Measurements from ENCODE around the gene CPNE5.

DNA sequence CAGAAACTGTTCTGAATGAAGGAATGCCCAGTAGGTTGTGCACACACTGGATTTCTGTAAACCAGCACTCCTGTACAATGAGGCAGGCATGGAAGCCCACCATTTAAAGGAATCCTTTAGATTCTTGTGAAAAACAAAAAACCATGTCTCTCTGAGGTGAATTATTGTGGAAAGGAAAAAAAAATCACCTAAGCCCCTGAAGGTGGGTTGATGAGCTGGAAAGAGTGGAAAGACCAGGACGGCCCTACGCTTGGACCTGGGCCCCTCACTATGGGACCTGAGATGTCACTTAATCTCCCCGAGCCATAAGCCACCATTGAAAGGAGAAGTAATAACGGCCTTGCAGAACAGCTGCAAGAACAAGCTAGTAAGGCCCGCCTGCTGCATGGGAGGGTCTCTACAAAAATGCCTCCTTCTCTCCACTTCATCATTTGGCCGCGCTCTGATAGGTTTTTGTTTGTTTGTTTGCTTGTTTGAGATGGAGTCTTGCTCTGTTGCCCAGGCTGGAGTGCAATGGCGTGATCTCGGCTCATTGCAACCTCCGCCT is 72.8 kb downstream of the CPNE5 start:
- TF ChIP-seq, protein P1, sequence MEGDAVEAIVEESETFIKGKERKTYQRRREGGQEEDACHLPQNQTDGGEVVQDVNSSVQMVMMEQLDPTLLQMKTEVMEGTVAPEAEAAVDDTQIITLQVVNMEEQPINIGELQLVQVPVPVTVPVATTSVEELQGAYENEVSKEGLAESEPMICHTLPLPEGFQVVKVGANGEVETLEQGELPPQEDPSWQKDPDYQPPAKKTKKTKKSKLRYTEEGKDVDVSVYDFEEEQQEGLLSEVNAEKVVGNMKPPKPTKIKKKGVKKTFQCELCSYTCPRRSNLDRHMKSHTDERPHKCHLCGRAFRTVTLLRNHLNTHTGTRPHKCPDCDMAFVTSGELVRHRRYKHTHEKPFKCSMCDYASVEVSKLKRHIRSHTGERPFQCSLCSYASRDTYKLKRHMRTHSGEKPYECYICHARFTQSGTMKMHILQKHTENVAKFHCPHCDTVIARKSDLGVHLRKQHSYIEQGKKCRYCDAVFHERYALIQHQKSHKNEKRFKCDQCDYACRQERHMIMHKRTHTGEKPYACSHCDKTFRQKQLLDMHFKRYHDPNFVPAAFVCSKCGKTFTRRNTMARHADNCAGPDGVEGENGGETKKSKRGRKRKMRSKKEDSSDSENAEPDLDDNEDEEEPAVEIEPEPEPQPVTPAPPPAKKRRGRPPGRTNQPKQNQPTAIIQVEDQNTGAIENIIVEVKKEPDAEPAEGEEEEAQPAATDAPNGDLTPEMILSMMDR (IDR thresholded peaks at IDR 0.05), result no peak
- no peak for TF ChIP-seq POLR2A (IDR thresholded peaks at IDR 0.05)

Measured in ovary (tissue), 3 donors.